Inflammatory macrophage (primary cell): ENCODE data around the gene GNG11.
"Not testable (repeated sequence)": the region's sequence is repeated elsewhere in the genome, so short reads cannot be mapped to it uniquely, and the experiment has no call there.

Source experiments
- DNase-seq, 2 donors: peaks; one replicate each; pipeline ENCODE4 v3.0.0-alpha.2; 2020 to 2022
- total RNA-seq, 18 experiments: gene quantifications; one replicate each; lab custom pipeline; 2026; ENCODE audit warnings: mixed read lengths in 6 of 18, inconsistent platforms in 2 of 18; lab: John Stamatoyannopoulos, UW

Gene GNG11
- total RNA-seq, result 0 to 0.21 (median 0.08) reads per million in 18 experiments

DNA sequence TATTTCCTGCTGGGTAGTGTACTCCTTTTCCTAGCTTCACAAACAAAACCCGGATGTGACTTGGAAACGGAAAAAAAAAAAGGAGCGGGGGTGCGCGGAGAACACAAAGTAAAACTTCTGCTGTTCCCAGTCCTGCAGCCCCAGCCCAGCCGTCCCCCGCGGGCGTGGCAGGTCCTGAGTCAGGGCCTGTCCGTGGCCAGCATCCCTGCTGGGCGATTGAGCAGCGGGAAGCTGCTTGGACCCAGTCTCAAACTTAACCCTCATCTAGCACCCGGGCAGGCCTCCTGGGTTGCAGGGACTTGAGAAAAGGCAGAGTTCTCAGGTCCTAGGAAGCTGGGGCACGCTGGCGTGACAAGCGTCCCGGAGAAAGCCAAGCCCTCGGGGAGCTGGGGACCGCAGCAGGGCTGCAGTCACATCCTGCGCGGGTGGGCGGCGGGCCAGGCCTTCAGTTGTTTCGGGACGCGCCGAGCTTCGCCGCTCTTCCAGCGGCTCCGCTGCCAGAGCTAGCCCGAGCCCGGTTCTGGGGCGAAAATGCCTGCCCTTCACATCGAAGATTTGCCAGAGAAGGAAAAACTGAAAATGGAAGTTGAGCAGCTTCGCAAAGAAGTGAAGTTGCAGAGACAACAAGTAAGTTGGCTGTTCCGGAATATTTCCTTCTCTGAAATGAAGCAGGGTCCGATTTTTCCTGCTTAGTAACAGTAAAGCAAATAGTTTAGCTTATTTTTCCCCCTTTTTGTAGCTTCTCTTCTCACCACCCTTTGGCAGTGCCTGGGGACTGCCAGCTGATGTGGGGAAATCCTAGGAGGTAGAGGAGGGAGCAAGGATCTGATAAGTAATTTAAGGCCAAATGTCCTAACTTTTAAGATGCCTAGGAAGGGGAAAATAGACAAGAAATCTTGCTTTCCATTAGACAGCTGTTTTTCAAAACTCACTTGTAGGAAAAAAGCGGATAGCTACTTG is at the start of gene GNG11:
Gene GNG11 (plus strand): TSS at position 129 of the 960 bp plus-strand sequence. CDS start 403 bp downstream, at position 532.
- peak in 1 of 2 donors; percentile 27 for DNase-seq

DNA sequence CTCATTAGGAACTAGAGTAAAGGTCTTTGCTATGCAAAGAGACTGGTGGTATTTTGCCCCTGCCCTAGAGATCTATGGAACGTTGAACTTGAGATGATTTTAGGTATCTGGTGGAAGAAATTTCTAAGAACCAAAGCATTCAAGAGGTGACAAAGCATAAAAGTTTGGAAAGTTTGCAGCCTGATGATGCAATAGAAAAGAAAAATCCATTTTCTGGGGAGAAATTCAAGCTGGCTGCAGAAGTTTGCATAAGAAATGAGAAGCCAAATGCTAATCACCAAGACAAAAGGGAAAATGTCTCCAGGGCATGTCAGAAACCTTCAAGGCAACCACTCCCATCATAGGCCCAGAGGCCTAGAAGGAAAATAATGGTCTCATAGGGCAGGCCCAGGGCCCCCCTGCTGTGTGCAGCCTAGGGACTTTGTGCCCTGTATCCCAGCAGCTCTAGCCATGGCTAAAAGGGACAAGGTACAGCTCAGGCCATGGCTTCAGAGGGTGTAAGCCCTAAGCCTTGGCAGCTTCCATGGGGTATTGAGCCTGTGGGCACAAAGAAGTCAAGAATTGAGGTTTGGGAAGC is 47.4 kb upstream of the GNG11 start:
- no peak for DNase-seq

DNA sequence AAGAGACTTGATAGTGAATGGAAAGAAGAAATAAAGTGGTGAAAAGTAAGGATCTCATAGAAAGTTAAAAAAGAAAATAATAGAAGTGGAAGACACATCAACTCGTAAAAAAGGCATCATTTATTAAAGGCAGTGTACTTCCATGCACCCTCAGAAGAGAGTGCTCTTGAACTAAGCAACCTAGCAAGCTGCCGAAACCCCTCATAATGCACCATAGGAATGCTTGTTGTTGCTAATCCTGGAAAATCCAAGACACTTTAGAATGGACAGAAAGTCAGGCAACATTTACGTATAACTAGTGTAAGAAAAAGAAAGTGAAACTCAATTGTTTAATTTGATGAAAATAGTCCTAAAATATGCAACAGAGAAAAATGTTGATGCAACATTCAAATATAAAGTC is 43.8 kb upstream of the GNG11 start:
- no peak for DNase-seq

DNA sequence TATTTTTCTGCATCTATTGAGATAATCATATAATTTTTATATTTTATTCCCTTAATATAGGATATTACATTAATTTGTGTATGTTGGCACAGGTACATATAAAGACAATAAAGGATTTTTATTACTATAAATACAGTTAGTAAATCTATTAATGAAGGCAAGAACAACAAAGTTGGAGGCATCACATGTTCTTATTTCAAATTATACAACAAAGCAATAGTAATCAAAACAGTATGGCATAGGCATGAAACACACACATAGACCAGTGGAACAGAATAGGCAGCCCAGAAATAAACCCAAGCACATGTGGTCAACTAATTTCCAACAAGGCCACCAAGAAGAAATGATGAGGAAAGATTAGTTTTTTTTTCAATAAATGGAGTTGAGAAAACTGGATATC is 42.2 kb upstream of the GNG11 start:
- DNase-seq, result no peak

DNA sequence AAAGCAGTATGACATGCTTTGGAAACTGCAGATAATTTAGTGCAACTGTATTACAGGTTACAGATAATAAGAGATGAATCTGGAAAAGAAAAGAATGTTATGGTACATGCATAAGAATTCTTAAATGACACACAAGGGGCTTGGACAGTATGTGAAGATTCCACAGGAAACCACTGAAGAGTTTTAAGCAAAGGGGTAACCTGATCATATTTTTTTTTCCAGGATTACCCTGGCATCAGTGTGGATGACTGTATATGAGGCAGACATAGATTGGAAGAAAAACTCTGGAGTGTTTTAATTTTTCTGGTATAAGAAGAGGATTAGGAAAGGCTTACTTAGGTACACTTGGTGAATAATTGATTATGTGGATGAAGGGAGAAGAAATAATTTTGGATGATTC is 39.1 kb upstream of the GNG11 start:
- no peak for DNase-seq

DNA sequence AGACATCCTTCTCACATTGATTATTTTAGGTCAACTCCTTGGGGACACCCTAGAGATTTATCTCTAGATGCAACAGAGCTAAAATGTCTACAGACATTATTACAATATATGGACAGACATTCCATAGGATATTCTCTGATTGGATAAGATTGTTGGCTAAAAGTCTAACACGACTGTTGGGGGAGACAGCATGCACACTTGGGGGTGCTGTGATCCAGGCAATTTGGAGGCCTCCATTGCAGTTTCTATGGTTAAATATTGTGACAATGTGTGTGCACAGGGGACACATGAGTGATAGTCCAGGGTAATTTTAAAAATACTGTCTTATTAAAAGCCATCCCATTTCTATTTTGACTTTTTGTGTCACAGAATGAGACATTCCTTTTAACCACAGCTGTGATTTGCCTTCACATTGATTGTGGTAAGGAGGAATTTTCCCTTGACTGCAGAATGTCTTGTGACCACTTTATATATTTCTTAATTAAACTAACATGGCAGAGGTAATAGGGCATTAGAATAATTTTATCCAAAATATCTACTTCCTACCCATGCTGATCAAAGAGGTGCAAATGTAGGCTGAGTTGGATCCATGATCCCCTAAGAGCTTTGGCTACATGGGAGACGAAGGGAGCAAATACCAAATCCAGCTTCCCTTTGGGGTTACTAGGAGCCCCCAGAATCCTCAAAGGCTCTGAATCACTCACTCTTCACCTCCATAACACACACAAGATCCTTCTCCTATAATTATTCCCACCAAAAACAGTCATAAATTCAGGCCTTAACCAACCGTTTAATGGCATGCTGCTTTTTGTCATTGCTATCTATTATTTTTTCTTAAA is 38.2 kb upstream of the GNG11 start:
- no peak for DNase-seq

DNA sequence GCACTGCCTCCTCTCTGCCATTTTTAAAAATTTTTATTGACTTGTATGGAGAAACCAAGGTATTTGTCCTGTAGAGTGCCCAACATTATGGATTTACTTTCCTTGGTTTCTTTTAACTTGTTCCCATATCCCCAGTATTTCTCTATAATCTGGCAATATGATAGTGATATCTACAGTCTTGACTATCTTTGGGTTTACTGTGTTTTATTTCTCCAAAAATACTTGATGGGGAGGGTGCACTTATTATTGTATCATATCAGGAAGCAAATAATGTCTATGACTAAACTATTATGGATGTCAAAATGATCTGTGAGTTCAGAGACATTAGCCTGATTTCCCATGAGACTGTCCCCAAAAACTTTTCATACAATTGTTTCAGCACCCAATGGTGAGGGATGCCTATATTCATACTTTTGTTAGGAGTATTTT is 37.6 kb upstream of the GNG11 start:
- no peak for DNase-seq

DNA sequence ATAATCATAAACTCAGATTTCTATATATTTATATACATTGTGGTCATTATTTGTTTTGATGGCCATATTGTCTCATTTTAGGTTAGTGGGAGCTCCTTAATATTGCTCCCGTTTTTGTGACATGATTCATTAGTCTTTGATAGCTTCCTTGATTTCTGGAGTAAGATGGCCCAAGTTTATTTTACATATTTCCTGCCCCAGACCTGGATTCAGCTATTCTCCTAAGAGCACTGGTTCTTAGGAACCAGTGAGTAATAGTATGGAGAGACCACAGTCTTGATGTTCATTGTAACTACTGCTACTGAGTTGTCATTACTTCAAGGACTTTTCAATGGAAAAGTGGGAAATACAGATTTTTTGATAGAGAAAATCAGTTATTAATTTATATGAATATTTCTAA is 37.0 kb upstream of the GNG11 start:
- no peak for DNase-seq

DNA sequence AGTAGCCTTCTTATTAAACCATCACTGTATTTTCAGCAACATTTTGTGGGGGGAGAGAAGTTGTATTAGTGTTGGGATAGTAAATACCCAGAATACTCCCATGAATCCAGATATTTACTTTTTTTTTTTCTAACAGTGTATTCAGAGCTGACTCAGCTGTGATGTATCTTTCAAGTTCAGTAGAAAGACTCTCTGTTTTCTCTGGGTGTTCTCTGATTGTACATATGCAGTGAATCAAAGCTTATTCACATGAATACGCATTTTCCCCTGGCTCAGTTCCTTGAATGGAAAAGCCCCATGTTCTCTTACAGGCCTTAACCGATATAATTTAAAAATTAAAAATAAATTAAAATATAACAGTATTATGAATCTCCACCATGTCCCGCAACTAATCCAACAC is 32.3 kb upstream of the GNG11 start:
- no peak for DNase-seq

DNA sequence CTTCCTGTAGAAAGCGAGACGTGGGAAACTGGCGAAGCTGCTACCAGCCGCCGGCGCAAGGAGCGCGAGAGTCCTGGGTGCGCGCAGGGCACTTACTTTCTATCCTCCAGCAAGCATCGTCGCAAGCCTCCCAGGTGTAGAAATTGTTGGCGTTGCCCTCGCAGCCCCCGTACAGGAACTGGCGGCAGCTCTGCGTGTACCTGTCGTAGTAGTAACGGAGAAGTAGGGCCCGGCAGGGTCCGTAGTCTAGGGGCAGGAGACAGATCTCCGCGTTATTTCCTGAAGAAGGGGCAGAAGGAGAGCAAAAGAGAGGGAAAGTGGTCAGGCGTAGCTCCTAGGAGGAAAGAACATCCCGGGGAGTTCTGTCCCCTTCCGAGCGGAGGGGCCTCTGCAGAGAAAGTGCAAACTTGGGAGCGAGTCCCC is 31.5 kb upstream of the GNG11 start:
- no peak for DNase-seq

DNA sequence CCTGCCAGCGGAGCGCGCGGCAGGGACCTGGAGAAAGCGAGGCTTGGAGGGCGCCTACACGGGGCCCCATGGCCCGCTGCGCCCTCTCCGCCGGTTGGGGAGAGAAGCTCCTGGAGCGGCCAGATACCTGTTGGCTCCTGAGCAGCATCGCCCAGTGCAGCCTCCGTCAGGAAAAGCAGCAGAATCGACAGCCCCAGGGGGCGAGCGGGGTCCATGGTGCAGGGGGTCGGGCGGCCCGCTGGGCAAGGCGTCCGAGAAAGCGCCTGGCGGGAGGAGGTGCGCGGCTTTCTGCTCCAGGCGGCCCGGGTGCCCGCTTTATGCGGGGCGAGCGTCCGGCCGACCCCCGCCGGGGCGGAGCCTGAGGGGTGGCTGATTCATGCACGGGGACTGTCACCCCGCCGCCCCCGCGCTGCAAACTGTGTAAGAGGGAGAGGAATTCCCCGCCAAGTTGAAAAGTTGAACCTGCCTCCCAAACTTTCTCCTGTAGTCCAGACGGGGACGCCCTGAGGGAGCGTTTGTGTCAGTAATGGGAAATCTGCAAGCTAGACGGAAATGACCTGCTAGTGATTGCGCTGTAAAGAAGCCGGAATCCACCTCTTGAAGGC is 31.0 kb upstream of the GNG11 start, which contains the start of gene TFPI2:
Gene TFPI2 (minus strand): TSS at position 290 of the 605 bp plus-strand sequence. CDS start 75 bp downstream, at position 215.
- no peak for DNase-seq

DNA sequence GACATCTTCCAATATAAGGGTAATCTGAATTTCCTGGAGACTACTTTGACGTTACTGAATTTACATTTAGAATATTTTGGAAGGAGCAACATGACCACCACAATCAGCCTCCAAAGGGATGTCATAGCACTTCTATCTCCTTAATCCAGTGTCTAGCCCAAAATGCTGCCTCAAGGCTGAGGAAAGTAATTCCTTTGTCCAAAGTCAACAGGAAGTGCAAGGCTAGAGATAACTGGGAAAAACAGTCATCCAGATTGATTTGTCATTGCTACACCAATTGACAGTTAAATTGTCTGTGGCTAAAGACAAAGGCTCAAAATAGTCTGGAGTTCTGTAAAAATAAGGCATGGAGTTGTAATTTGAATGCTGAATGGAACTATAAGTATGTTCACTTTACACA is 27.1 kb upstream of the GNG11 start:
- no peak for DNase-seq

DNA sequence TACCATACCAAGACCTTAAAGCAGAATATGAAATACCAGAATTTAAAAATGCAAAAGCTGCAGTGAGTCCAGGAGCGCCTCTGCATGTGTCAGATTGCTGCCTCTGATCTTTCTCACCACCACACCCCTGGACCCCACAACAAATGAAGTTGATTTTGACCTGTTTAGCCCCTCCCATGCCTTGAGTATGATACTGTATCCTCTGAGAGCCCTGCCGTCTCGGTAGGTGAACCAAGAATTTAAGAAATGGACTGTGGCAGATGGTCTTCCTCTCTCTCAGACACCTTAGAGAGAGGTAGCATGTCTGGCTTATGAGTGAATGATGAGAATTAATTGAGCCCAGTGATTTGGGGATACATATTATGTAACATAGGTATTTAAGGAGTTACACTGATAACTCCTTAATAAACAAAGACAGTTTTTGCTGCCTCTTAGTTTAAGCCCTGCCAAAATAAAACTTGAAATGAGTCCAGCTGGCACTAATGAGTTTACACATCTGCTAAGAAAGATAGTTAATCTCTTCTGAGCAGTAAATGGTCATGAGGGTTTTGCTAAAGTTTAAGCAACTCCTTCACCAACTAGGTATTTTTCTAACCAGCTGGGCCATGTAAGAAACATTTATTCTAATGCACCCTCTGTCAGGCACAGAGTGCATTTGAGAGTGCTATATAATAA is 26.4 kb upstream of the GNG11 start:
- DNase-seq, result no peak

DNA sequence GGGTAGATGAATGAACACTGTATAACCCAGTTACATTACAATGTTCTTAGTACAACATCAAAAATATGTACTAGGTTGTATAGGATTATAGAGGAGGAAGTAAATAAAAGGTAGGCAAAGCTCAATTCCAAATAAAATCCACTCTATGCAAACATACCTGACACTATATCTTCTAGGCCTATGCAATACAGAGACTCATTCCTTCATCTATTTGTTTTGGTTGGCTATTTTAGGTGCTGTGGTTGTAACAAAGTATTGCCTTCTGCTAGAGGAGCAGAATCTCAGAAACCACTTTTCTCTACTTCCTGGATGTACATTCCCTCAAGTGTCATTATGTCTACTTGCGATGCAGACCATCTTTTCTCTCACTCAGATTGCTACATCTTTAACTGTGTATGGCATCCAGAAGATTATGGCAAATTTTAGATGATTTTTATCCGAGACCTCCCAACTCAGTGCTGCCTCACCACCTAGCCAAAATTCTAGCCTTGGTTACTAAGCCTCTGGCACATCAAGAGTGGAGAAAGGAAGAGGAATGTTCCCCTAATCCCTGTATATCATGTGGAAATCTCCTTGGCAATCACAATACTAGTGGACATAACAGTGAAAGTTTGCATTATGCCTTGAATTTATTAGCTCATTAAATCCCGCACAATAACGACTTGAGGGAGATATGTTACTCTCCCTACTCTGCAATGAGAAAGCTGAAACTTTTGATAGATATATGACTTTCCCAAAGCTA is 25.5 kb upstream of the GNG11 start:
- DNase-seq, result no peak

DNA sequence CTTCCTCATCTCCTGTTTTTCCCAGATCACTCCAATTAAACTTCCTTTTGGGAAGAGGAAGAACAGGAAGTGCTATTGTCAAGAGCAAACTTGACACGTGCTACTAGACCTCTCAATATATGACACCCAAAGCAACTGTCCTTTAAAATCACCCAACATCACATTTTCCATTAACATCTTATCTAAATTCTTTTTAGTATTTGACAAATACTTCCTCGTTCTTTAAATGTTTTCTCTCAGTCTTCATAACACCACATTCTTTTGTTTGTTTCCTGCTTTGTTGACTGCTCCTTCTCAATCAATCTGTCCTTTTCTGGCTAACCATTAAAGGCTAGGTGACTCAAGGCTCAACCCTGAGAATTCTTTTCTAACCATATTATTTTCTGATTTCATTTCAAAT is 23.9 kb upstream of the GNG11 start:
- DNase-seq, result no peak

DNA sequence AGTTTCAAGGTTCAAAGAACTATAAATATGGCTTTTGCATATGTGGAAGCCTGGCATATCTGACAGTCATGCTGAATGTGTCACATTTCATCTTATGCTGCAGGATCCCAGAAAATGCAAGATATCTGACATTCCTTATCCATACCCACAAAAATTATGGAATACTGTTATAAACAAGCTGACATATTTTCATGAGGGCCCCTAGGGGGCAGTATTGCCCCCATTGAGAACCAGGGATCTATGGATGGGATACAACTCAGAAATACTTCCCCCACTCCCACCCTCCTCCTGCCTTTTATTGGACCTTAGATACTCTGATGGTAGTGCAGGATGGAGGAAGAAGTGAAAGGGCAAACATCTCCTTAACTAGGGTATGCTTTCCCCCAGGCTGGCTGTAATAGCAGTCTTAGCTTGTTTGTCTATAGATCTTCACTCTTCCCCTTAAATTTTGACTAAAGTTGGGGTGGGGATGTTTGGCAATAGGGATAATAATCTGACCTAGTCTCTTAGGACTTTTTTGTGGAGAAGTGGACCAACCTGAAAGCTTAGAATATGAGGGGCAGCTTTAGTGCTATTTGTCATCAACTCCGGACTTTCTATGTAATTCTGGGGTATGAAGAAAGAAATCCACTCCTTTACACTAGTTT is 18.6 kb upstream of the GNG11 start:
- peak; percentile 17 to 43 for DNase-seq

DNA sequence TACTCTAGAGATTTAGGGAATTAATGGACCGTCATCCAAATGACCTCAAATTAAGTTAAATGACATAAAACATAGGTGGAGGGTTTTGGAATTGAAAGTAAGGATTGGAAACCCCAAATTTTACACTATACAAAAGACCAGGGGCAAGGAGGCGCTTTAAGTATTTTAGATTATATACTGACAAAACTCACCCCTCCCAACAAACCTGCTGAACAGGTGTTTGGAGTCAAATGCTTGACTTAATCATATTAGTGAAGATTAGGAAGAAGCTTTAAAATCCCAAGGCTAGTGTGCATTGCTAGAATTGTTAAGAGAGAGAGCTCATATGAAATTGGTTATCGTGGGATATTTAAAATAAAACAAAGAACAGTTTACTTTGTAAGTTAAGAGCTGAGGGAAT is 15.3 kb upstream of the GNG11 start, which contains the start of gene GNGT1:
Gene GNGT1 (plus strand): TSS at position 301 of the 400 bp plus-strand sequence. CDS start 180 bp downstream, outside the sequence.
- DNase-seq, result no peak

DNA sequence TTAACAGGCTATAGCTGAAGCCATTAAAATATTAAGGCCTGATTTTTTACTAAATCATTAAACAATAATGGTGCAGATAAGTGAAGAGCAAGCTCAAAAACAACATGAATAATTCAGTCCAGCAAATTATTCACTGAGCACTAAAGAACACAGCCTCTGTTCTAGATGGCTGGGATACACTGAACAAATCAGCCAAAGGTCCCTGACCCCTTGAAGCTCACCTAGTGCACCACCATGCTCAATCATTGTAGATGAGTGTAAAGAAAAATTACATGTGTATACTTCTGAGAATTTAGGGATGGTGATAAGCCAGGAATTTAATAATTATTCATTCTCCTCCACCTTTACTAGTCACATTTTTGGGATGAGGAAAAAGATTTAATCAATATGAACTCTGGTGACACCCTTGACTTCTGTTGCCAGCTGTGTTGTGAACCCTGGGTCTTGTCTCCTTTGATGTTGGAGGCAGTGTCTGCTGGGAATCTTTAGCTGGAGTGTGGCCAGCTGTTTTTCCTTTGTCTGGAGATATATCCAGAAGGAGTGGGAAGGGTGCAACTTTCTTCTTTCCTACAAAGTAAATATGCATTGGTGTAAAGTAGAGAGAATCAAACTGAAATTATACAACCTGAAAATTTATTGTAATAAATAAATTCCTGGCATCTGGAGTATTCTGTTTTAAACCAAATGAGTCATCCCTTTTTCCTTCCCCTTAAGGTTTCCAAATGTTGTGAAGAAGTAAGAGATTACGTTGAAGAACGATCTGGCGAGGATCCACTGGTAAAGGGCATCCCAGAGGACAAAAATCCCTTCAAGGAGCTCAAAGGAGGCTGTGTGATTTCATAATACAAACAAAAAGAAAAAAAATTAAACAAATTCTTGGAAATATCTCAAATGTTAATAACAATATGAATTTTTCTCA is 11.2 kb upstream of the GNG11 start:
- DNase-seq, result no peak

DNA sequence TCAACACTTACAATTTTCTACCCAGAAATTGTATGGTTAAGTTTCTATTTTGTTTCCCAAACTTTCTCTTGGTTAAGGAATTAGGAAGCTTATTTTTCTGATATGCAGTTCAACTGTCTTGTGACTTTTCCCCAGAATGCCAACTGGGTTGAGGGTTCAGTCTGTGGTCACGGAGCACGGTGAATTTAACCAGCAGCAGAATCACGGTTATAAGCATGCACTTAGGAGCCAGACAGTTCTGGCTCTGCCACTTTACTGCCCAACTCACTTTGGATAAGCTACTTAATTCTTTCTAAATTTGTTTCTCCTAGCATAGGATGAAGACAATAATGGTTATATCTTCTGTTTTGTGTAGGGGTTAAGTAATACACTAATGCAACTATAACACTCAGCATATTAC is 10.3 kb upstream of the GNG11 start:
- not testable (repeated sequence) for DNase-seq
